K562 treated with DMSO at 1 percent for 4 hours (cell line): ENCODE measurements around the gene PNPLA6. TPM values are rescaled to one million over a fixed set of nuclear protein-coding genes. Genes with fewer than 3 reads are reported as not detected.

Source experiments
- total RNA-seq: library from RNA; unstranded; fragments of 300-600 nt; gene quantifications from 2 replicates; pipeline ENCODE4 v1.2.3, GENCODE V29; 2022; ENCODE audit not compliant: insufficient read depth

Gene PNPLA6
- total RNA-seq: 44.3 and 75.9 TPM in 2 replicates

DNA sequence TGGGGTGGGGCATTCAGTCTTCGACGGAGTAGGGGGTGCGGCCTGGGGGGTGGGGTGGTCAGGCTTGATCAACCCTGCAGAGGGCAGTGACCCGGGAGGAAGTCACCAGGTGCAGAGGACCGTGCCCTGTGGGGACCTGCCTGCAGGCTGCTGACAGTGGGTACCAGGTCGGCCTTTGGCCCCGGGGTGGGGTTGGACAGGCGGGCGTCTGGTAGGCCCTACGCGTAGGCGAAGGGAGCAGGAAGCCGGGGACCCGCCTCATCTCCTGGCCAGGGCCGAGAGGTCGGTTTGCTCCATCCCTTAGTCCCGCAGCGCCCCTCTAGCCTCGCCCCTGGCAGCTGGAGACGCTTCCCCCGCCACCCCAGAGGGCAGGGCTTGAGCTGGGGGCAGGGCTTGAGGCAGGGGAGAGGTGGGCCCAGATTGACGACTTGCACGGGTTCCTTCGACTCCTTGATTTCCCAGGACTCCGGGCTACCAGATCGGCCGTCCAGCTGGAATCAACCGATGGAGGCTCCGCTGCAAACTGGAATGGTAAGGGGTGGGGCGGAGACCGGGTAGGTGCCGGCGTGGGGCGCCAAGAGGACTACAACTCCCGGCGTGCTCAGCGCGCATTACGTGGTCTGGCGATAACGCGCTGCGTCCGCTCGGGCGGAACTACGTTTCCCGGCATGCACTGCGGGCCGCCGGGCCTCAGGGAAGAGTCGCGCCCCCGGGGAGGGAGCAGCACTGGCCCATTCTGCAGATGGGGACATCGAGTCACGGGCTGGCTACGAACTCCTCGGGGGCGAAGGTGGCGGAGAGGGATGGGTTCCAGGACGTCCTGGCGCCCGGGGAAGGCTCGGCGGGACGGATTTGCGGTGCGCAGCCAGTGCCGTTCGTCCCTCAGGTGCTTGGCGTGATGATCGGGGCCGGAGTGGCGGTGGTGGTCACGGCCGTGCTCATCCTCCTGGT lies at the start of gene PNPLA6:
Gene PNPLA6 (plus strand): TSS at position 671 of the 951 bp plus-strand sequence. CDS start 72 bp downstream, at position 743.

DNA sequence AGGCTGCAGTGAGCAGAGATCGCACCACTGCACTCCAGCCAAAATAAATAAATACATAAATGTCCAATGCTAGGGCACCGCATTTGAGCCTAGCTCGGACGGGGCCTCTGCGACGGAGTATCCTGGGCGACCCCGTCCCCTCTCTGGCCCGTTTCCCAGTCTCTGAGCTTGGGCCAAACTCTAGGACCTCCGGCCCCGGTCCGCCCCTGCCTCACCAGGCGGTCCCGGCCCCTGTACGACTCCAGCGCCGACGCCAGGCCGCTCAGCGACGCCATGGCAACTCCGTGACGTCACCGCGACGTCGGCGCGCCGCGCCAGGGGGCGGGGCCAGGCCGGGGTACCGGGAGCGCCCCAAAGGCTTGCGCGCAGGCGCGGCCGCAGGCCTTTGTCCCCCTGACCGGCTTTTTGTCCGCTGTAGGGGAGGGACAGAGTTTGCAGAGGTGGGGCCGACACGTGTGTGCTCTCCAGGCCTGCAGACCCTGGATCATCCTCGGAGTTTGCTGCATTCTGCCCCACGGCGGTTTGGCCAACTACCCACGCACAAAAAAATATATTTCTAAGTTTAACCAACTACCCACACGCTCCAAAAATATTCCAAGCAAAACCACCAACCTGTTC lies 46.7 kb upstream of the PNPLA6 start, which contains the start of gene PEX11G:
Gene PEX11G (minus strand): TSS at position 300 of the 618 bp plus-strand sequence. CDS start 25 bp downstream, at position 275.

GRCh38 chr19:7515645-7516151 lies 19.8 kb upstream of the PNPLA6 start, which contains the start of gene ZNF358:
TSS of gene ZNF358 (plus strand) at chr19:7516103. CDS start at chr19:7519243, 3,140 bp downstream.

DNA sequence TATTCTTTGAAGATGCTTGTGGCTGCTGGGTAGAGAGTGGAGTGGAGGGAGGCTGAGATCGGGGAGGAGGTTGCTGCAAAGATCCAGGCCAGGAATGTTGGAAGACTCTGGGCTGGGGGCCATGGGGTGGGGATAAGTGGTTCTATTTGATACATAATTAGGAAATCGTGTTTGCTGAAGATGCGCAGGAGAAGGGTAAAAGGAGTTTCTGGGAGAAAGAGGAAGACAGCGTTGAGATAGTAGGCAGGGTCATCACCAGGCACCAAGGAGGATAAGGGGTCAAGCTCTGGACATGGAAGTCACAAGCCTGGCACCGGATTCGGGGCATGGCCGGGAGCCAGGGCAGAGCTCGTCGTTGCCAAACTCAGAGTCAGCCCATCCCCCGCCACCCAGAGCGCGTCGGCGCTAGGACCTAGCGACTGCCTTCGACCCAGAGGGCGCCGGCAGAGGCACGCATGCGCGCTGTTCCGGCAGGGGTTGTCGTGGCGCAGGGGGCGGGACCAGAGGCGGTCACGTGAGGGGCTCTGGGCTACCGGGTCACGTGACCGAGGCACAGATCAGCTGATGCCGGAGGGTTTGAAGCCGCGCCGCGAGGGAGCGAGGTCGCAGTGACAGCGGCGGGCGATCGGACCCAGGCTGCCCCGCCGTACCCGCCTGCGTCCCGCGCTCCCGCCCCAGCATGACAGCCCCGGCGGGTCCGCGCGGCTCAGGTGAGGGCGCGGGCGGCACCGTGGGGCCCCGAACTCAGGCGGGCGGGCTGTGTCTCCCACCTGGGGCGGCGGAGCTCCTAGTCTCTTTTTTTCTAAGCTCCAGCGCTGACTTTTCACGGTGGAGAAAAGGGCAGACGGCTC lies 13.2 kb upstream of the PNPLA6 start, which contains the start of gene MCOLN1:
Gene MCOLN1 (plus strand): TSS at position 553 of the 851 bp plus-strand sequence. CDS start 127 bp downstream, at position 680.

DNA sequence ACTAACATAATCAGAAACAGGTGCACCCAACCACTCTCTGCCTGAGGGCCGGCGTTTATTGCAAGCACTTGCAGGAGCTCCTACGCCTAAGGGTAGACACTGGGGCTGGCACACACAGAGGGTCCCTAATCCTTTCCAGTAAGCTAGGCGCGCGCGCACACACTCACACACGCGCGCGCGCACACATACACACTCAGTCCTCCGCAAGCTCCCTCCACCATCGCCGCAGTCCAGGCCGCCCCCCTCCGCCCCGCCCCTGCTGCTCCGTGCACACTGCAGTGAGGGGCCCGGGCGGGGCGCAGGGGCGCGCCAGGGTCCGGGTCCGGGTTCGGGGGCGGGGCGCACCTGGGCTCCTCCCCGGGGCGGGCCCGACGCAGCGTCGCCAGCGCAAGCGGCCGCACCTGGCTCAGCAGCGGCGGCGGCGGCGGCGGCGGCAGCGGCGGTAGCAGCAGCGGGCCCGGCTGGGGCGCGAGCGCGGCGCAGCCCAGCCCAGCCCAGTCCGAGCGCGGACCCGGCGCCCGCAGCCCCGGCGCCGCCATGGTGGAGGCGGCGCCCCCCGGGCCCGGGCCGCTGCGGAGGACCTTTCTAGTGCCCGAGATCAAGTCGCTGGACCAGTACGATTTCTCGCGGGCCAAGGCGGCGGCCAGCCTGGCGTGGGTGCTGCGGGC lies 60.1 kb downstream of the PNPLA6 start, which contains the start of gene CAMSAP3:
Gene CAMSAP3 (plus strand): TSS at position 398 of the 668 bp plus-strand sequence. CDS start 140 bp downstream, at position 538.

Other genes starting within 250 kb of the PNPLA6 start
- gene INSR, start 241.3 kb upstream of the PNPLA6 start, total RNA-seq: 0.12 and 0.25 TPM in 2 replicates
- gene ARHGEF18, start 186.8 kb upstream of the PNPLA6 start, total RNA-seq: 29.2 and 33.4 TPM in 2 replicates
- gene PEX11G, start 46.7 kb upstream of the PNPLA6 start, total RNA-seq: 2.1 and 5.4 TPM in 2 replicates
- gene ZNF358, start 19.6 kb upstream of the PNPLA6 start, total RNA-seq: 33.5 and 40.3 TPM in 2 replicates
- gene MCOLN1, start 13.1 kb upstream of the PNPLA6 start, total RNA-seq: 17.8 and 26.3 TPM in 2 replicates
- gene CAMSAP3, start 60.1 kb downstream of the PNPLA6 start, total RNA-seq: 2.8 and 3.5 TPM in 2 replicates
- gene XAB2, start 93.8 kb downstream of the PNPLA6 start, total RNA-seq: 73.4 and 73.7 TPM in 2 replicates
- gene PET100, start 94.1 kb downstream of the PNPLA6 start, total RNA-seq: 19.4 and 24.7 TPM in 2 replicates
- not detected in 2 replicates for gene PCP2, start 98.0 kb downstream of the PNPLA6 start, total RNA-seq
- gene STXBP2, start 101.4 kb downstream of the PNPLA6 start, total RNA-seq: 219 and 238 TPM in 2 replicates
- not detected in 2 replicates for gene RETN, start 133.3 kb downstream of the PNPLA6 start, total RNA-seq
- 1.6 and 3.9 TPM in 2 replicates for gene MCEMP1, start 141.4 kb downstream of the PNPLA6 start, total RNA-seq
- 90.6 and 98.1 TPM in 2 replicates for gene TRAPPC5, start 145.1 kb downstream of the PNPLA6 start, total RNA-seq
- gene FCER2, start 166.4 kb downstream of the PNPLA6 start, total RNA-seq: not detected in 2 replicates
- not detected in 2 replicates for gene CLEC4G, start 196.4 kb downstream of the PNPLA6 start, total RNA-seq
- gene CD209, start 211.8 kb downstream of the PNPLA6 start, total RNA-seq: not detected in 2 replicates
- 0.40 TPM in 1 of 2 replicates, not detected in the other for gene CLEC4M, start 227.5 kb downstream of the PNPLA6 start, total RNA-seq